Kidney epithelial cell (primary cell): Measurements from ENCODE around the gene PXDC1. TPM values are rescaled to one million over a fixed set of nuclear protein-coding genes. Genes with fewer than 3 reads are reported as not detected.

Experiments used
- DNase-seq: peaks from one replicate; pipeline ENCODE4 v3.0.0-alpha.2; 2010; ENCODE audit warnings: low read depth
- H3K27me3 ChIP-seq: 2 replicates; pipeline ENCODE4 v1.6.0; 2011; ENCODE audit warnings: low read length; ENCODE audit not compliant: control insufficient read depth, insufficient read depth
- H3K36me3 ChIP-seq: 2 replicates; pipeline ENCODE4 v1.5.1; 2011; ENCODE audit warnings: low read length; ENCODE audit not compliant: control insufficient read depth, insufficient read depth
- H3K4me3 ChIP-seq: 2 replicates; pipeline ENCODE4 v1.5.1; 2011; ENCODE audit warnings: low read depth, mild to moderate bottlenecking, control low read depth, low read length
- CTCF ChIP-seq: IDR thresholded peaks from 2 replicates; pipeline ENCODE4 v1.5.1; 2011; ENCODE audit warnings: mild to moderate bottlenecking, moderate library complexity, low read length, control low read depth, inconsistent platforms; ENCODE audit not compliant: insufficient read depth, poor library complexity, severe bottlenecking
- total RNA-seq: library from RNA; depleted of rRNA; stranded (reverse); fragments of >200 nt; gene quantifications from 2 replicates; pipeline ENCODE4 v1.2.3, GENCODE V29; 2015

Gene PXDC1
- total RNA-seq, 1 donor from 2014 or later = 92.4 TPM

DNA sequence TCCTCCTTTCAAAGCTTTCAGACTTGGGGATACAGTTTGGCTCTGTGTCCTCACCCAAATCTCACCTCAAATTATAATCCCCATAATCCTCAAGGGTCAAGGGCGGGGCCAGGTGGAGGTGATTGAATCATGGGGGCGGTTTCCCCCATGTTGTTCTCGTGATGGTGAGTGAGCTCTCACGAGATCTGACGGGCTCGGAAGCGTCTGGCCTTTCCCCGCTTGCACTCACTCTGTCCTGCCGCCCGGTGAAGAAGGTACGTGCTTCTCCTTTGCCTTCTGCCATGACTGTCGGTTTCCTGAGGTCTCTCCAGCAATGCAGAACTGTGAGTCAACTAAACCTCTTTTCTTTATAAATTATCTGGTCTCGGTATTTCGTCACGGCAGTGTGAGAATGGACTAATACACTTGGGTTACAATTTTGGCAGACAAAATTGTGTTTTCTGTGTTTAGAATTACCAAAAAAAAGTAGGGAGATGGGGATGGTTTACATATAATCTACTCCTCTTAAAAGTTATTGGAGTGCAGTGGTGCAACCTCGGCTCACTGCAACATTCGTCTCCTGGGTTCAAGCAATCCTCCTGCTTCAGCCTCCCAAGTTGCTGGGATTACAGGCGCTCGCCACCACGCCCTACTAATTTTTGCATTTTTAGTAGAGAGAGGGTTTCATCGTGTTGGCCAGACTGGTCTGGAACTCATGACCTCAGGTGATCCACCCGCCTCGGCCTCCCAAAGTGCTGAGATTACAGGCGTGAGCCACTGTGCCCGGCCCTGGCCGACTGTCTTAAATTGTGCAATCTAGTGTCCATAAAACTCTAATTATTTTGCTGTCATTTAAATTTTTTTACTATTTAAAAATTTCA, 33.6 kb upstream of the PXDC1 start:
- H3K27me3 ChIP-seq = no peaks in the 10 kb centered on the region
- no peak for TF ChIP-seq CTCF
- DNase-seq = no peak

DNA sequence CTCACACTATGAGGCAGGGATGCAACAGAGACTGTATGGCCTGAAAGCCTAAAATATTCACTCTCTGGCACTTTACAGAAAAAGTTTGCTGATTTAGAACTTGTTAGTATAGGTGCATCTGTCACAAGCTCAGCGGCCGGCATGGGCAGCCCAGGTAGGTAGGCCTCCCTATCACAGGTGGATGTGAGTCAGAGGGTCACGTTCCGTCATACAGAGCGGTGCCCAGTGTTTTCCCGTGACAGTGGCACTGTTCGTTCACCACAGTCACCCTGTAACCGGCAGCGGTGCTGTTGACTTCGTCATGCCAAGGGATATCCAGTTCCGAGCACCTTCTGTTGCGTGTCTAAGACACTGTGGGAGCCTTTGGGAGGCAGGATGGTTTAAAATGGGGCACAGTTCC, 32.9 kb upstream of the PXDC1 start:
- no peak for DNase-seq
- Histone ChIP-seq H3K36me3 (no peaks in the 10 kb centered on the region), H3K27me3 (no peaks in the 10 kb centered on the region), H3K4me3 (no peak overlapping the region)
- TF ChIP-seq CTCF = no peak

More for the DNA sequence above, 33.6 kb upstream of the PXDC1 start:
- no peak overlapping the region for H3K4me3 ChIP-seq
- H3K36me3 ChIP-seq = no peaks in the 10 kb centered on the region

- DNase-seq = no peak
- no peak for TF ChIP-seq CTCF
- Histone ChIP-seq H3K27me3 (no peaks in the 10 kb centered on the region), H3K4me3 (no peak overlapping the region), H3K36me3 (no peaks in the 10 kb centered on the region)
These were observed 31.6 kb upstream of the PXDC1 start for GRCh38 chr6:3782876-3783832.

- Histone ChIP-seq H3K36me3 (no peaks in the 10 kb centered on the region), H3K4me3 (no peak overlapping the region), H3K27me3 (no peaks in the 10 kb centered on the region)
- DNase-seq = no peak
- no peak for TF ChIP-seq CTCF
These were observed 30.0 kb upstream of the PXDC1 start for GRCh38 chr6:3781504-3781903.

GRCh38 chr6:3779574-3779849, 28.0 kb upstream of the PXDC1 start:
- DNase-seq = no peak
- Histone ChIP-seq H3K27me3 (no peaks in the 10 kb centered on the region), H3K4me3 (no peak overlapping the region), H3K36me3 (no peaks in the 10 kb centered on the region)
- TF ChIP-seq CTCF = no peak
